Esophagus muscularis mucosa (tissue), 4 donors: Measurements from ENCODE around the gene FOS. TPM values are rescaled to one million over a fixed set of nuclear protein-coding genes. Genes with fewer than 3 reads are reported as not detected.
A peak's percentile ranks its signal among the peaks of the same experiment; 100 is the strongest.

Experiments
- DNase-seq: peaks from one replicate; pipeline ENCODE4 v3.0.0-alpha.2; 2017; ENCODE audit errors: extremely low spot score
- H3K27ac ChIP-seq, 4 donors: fragments of 200-600 bp; sonication (generic); replicated peaks in 1 of 4; 1 replicate in 3 of 4; 2 replicates in 1 of 4; pipeline ENCODE4 v1.5.1; 2016 to 2019; ENCODE audit warnings: mild to moderate bottlenecking in 1 of 4
- H3K27me3 ChIP-seq, 4 donors: fragments of 200-600 bp; sonication (generic); one replicate each; pipeline versions ENCODE4 v1.5.1 to v1.6.0; 2016 to 2019
- H3K36me3 ChIP-seq, 4 donors: fragments of 200-600 bp; sonication (generic); one replicate each; pipeline ENCODE4 v1.5.1; 2016 to 2019
- H3K4me1 ChIP-seq, 4 donors: fragments of 200-600 bp; sonication (generic); one replicate each; pipeline ENCODE4 v1.5.1; 2016 to 2019
- H3K4me3 ChIP-seq, 4 donors: fragments of 200-600 bp; sonication (generic); 1 replicate in 2 of 4; 2 replicates in 2 of 4; pipeline ENCODE4 v1.5.1; 2016 to 2019; ENCODE audit warnings: mild to moderate bottlenecking in 4 of 4, moderate library complexity in 1 of 4
- H3K9me3 ChIP-seq, 4 donors: fragments of 200-600 bp; sonication (generic); 1 replicate in 3 of 4; 2 replicates in 1 of 4; pipeline ENCODE4 v1.5.1; 2016 to 2019
- CTCF ChIP-seq, 3 experiments: fragments of 200-600 bp in 2 of 3; fragments of 450-650 bp in 1 of 3; sonication (generic) in 2 of 3; IDR thresholded peaks; one replicate each; pipeline ENCODE4 v1.5.1; 2017 to 2019; ENCODE audit warnings: antibody characterized with exemption in 3 of 3, mild to moderate bottlenecking in 2 of 3, moderate library complexity in 1 of 3
- EP300 ChIP-seq: sonication (generic); formaldehyde crosslinking; IDR thresholded peaks from one replicate; pipeline ENCODE4 v1.6.1; 2017; ENCODE audit warnings: antibody characterized with exemption
- POLR2A ChIP-seq: fragments of 450-650 bp; IDR thresholded peaks from one replicate; pipeline ENCODE4 v1.6.1; 2017; ENCODE audit warnings: antibody characterized with exemption, moderate library complexity, mild to moderate bottlenecking, low read depth
- POLR2AphosphoS5 ChIP-seq, 2 donors: sonication (generic); formaldehyde crosslinking; IDR thresholded peaks; one replicate each; pipeline ENCODE4 v1.6.1; 2017; ENCODE audit warnings: antibody characterized with exemption in 2 of 2
- WGBS: methylation state at CpG from one replicate; pipeline ENCODE4 v1.1.5; 2018; 5-methylcytosine and 5-hydroxymethylcytosine counted together
- intact Hi-C: fragments of 100-400 bp; cut with DNase I; formaldehyde crosslinking; loops from one replicate; pipeline ENCODE4 v1.15.1; 2023
- total RNA-seq, 4 donors: library from RNA; depleted of rRNA; stranded (reverse); fragments of >200 nt; gene quantifications; one replicate each; pipeline versions ENCODE4 v1.1.0 to v1.2.1, GENCODE V29; 2016

The FOS gene
- total RNA-seq, 4 donors from 2014 or later: 68.6 to 695 (median 143) TPM

DNA sequence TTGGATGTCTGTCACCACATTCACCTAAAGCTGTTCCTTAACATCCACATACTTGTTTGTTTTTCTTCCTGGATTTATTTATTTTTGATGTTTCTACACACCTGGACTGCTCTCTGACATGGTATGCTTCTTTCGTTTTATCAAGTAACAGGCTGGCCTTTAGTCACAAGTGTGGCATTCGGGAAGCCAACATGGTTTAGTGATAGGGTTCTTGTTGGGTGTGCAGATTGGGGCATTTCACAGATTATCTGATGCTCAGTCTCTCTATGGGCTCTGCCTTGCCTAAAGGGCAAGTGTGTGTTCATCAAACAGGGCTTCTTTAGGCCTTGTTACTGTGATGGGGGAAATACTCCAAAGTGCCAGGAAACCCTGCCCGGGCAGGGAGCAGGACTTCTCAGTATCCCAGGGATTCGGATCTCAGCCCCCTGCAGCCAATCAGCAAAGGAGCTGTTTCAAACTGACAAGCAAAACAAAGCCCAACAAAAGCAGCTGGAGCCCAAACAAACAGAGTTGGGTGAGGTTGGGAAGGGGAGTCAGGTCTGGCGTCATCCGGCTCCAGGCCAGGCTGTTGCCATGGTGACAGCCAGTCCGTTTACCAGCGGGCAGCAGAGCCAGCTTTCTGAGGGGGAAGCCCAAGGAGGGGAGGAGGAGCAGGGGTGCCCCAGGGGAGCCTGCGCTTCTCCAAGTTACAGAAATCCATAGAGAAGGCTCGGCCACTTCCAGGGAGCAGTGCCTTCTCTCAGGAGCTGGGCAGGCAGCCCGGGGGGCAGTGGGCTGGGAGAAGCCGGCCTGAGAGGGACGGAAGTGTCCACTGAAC is 31.9 kb downstream of the FOS start:
- Histone ChIP-seq H3K27ac (peak overlapping the region; percentile 77 to 83 (median 80)), H3K36me3 (no peaks in the 10 kb centered on the region), H3K4me1 (peaks cover 31 to 39% (median 37%) of the 10 kb centered on the region in 4 donors), H3K9me3 (no peaks in the 10 kb centered on the region), H3K27me3 (no peaks in the 10 kb centered on the region), H3K4me3 (peak overlapping the region; percentile 10 to 28 (median 21))
- WGBS: 26% methylated on average over 13 of the region's 13 CpGs
- intact Hi-C loops: loop anchor here (1.0 kb wide), 1 partner anchor 117 kb away; no protein-coding TSS in a partner anchor
- TF ChIP-seq POLR2AphosphoS5 (IDR thresholded peaks at IDR 0.05) (peak; percentile 56 to 63), EP300 (no peak)
- no peak for DNase-seq

DNA sequence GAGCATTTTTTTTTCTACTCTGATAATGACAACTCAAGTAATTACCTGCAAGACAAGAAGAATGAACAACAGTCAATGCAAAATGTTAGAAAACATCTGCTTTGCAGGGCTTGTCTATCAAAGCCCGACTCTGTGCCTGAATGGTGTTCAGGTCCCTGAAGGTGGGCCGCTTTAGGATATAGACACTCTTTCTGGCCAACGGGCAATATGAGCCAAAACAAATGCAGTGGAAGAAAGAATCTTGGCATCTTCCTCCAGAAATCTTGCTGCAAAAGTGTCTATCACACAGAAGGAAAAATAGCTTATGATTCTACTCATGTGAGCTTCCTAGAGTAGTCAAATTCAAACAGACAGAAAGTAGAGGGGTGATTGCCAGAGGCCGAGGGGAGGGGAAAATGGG is 32.7 kb downstream of the FOS start:
- H3K27ac ChIP-seq: peak overlapping the region; percentile 77 to 83 (median 80)
- WGBS: 36% methylated on average over 4 of the region's 4 CpGs
- H3K4me3 ChIP-seq: no peak overlapping the region
- no peak for DNase-seq
- H3K4me1 ChIP-seq: peaks cover 33 to 42% (median 40%) of the 10 kb centered on the region in 4 donors
- intact Hi-C loops: no loop called here
- no peaks in the 10 kb centered on the region for H3K36me3 ChIP-seq
- H3K27me3 ChIP-seq: no peaks in the 10 kb centered on the region
- H3K9me3 ChIP-seq: no peaks in the 10 kb centered on the region
- TF ChIP-seq EP300 (no peak), POLR2A (no peak), CTCF (IDR thresholded peaks at IDR 0.05) (no peak), POLR2AphosphoS5 (IDR thresholded peaks at IDR 0.05) (no peak)

- DNase-seq: no peak
- WGBS: 78% methylated on average over 4 of the region's 4 CpGs
- Histone ChIP-seq H3K27ac (no peak overlapping the region), H3K9me3 (no peaks in the 10 kb centered on the region), H3K4me3 (no peak overlapping the region), H3K36me3 (no peaks in the 10 kb centered on the region), H3K4me1 (peaks cover 33 to 42% (median 40%) of the 10 kb centered on the region in 4 donors), H3K27me3 (no peaks in the 10 kb centered on the region)
- TF ChIP-seq POLR2A: no peak
- no peak for TF ChIP-seq EP300
- no peak for TF ChIP-seq POLR2AphosphoS5 (IDR thresholded peaks at IDR 0.05)
- TF ChIP-seq CTCF (IDR thresholded peaks at IDR 0.05): no peak
- intact Hi-C loops: no loop called here
These were observed 33.7 kb downstream of the FOS start for GRCh38 chr14:75312341-75312740.

GRCh38 chr14:75313294-75313693 is 34.7 kb downstream of the FOS start:
- H3K27me3 ChIP-seq: no peaks in the 10 kb centered on the region
- TF ChIP-seq POLR2AphosphoS5 (IDR thresholded peaks at IDR 0.05) (no peak), EP300 (no peak), POLR2A (no peak)
- H3K4me3 ChIP-seq: no peak overlapping the region
- intact Hi-C loops: no loop called here
- no peak overlapping the region for H3K27ac ChIP-seq
- WGBS: 95% methylated on average over 5 of the region's 5 CpGs
- H3K9me3 ChIP-seq: no peaks in the 10 kb centered on the region
- H3K4me1 ChIP-seq: peaks cover 33 to 39% (median 35%) of the 10 kb centered on the region in 4 donors
- H3K36me3 ChIP-seq: no peaks in the 10 kb centered on the region
- DNase-seq: no peak

DNA sequence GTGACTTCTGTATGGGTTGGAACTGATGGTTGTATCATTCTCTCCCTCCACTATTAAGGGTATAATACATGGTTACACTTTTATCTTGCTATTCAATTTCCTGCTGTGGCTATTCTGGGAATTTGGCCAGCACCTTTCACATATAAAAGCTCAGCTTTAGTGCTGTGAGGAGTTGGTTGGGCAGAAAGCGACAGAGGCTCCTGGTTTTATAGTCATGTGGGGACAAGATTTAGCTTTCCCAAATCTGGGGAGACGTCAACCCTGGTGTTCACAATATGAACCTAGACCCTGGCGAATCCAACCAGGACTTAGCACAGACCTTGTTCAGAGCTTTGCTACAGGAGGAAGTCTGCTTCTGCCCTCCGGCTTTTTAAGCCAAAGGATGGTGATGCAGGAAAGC is 36.5 kb downstream of the FOS start:
- Histone ChIP-seq H3K4me3 (no peak overlapping the region), H3K36me3 (no peaks in the 10 kb centered on the region), H3K27ac (peak overlapping the region in 2 of 4 donors; percentile 11 to 12), H3K4me1 (peaks cover 29 to 35% (median 33%) of the 10 kb centered on the region in 4 donors), H3K9me3 (no peaks in the 10 kb centered on the region), H3K27me3 (no peaks in the 10 kb centered on the region)
- no peak for DNase-seq
- no peak for TF ChIP-seq EP300
- TF ChIP-seq CTCF (IDR thresholded peaks at IDR 0.05): no peak
- TF ChIP-seq POLR2AphosphoS5 (IDR thresholded peaks at IDR 0.05): peak in 1 of 2 donors; percentile 7
- no peak for TF ChIP-seq POLR2A
- WGBS: 30% methylated on average over 4 of the region's 4 CpGs
- intact Hi-C loops: no loop called here
